AG04450 (cell line): ENCODE results near the gene SUSD4. TPM values are rescaled to one million over a fixed set of nuclear protein-coding genes. Genes with fewer than 3 reads are reported as not detected.

Experiments used
- CTCF ChIA-PET: fragments of 300-600, 350-600 bp; formaldehyde crosslinking; extraction: SDS; loops from one replicate; lab custom pipeline; 2022; ENCODE audit warnings: antibody characterized with exemption, inconsistent platforms; lab: Charles Lee
- POLR2A ChIA-PET: fragments of 350-600 bp; formaldehyde crosslinking; extraction: SDS; loops from one replicate; lab custom pipeline; 2021; ENCODE audit warnings: antibody characterized with exemption, inconsistent platforms; lab: Yijun Ruan, JAX
- DNase-seq: peaks from one replicate; pipeline ENCODE4 v3.0.0-alpha.2; 2011; ENCODE audit warnings: low read depth, low spot score
- H3K27ac ChIP-seq: one replicate; pipeline ENCODE4 v1.5.1; 2012; ENCODE audit warnings: low read depth, low read length, control low read depth
- H3K27me3 ChIP-seq: one replicate; pipeline ENCODE4 v1.6.0; 2012; ENCODE audit warnings: low read length; ENCODE audit not compliant: control insufficient read depth, insufficient read depth
- H3K4me3 ChIP-seq: 2 replicates; pipeline ENCODE4 v1.5.1; 2011; ENCODE audit warnings: mild to moderate bottlenecking, low read depth, low read length, control low read depth
- H3K9me3 ChIP-seq: 2 replicates; pipeline ENCODE4 v1.5.1; 2012; ENCODE audit warnings: low read length; ENCODE audit not compliant: control insufficient read depth, insufficient read depth
- CTCF ChIP-seq: IDR thresholded peaks from 2 replicates; pipeline ENCODE4 v1.5.1; 2011; ENCODE audit warnings: low read depth, low read length, control low read depth, inconsistent platforms
- polyA plus RNA-seq: library from polyadenylated mRNA; depleted of rRNA; stranded (reverse); fragments of >200 nt; gene quantifications from 2 replicates; pipeline ENCODE4 v1.2.3, GENCODE V29; 2011

SUSD4 gene
- polyA plus RNA-seq, 1 experiment = 0.29 TPM

DNA sequence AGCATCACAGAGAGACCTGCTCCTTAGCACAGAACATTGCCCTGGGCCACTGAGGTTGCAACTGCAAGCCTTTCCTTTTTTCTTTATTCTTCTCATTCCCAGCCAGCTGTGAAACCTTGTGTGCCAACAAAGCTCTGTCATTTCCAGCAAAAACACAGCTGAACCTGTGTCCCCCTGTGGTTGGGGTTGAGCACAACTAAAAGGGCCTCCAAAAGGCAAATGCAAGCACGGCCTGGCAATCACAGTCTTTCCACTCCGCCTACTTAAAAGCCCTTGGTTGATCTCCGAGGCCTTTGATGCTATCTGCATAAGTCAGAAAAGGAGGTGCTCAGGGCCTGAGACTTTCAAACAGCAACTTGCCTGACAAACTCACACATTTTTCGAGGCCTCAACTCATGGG, 32.7 kb downstream of the SUSD4 start:
- no peak for DNase-seq
- ChIA-PET CTCF (no interaction called here), POLR2A (no interaction called here)
- Histone ChIP-seq H3K27ac (no peak overlapping the region), H3K4me3 (no peak overlapping the region), H3K9me3 (no peaks in the 10 kb centered on the region), H3K27me3 (no peaks in the 10 kb centered on the region)
- TF ChIP-seq CTCF = no peak

- Histone ChIP-seq H3K9me3 (no peaks in the 10 kb centered on the region), H3K4me3 (no peak overlapping the region), H3K27me3 (no peaks in the 10 kb centered on the region), H3K27ac (no peak overlapping the region)
- CTCF ChIA-PET = no interaction called here
- no peak for TF ChIP-seq CTCF
- no peak for DNase-seq
- POLR2A ChIA-PET = no interaction called here
Observed at GRCh38 chr1:223330466-223330865, 33.5 kb downstream of the SUSD4 start.

DNA sequence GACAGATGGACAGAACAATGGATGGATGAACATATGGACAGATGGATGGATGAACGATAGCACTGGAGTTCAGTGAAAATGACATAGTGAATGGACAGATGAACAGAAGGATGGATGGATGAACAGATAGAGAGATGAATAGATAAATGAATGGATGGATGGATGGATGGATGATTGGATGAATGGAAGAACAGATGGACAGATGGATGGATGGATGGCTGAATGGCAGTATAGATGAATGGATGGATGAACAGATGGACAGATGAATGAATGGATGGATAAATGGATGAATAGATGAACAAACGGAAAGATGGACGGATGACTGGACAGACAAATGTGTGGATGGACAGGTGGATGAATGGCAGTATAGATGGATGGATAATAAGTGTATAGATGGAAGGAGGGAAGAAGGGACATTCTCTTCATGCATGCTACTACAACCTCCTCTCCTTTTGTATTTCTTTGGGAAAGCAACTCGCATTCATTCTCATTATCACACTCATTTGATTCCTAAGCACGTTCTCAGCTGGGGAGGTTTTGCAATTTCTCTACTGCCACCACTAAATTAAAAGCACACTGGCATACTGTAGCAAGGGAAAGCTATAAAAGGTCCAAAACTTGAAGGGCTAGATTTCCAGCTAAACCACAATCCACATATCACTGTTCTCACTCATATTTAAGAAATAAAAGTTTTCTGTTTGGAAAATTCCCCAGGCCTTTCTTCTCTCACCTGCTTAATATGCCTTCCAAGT, 34.1 kb downstream of the SUSD4 start:
- Histone ChIP-seq H3K4me3 (no peak overlapping the region), H3K27me3 (no peaks in the 10 kb centered on the region), H3K27ac (no peak overlapping the region), H3K9me3 (no peaks in the 10 kb centered on the region)
- ChIA-PET POLR2A (no interaction called here), CTCF (no interaction called here)
- TF ChIP-seq CTCF = no peak
- no peak for DNase-seq

DNA sequence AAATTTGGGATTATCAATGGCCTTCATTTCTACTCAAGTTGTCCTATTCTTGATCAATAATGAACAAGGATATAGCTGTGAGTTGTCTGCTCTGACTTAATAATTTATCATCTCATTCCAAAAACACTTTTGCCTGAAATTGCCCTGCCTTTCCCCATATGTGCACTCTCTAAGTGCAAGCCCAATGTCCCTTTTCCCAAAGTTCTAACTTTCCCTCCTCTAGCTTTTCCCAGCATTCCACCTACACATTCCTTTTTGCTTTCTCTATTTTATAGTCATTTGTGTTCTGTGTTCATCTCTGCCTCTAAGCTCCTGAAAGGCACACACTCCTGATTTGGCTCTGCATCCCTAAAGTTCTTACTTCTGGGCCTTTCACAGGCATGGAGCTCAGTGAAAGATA, 34.7 kb downstream of the SUSD4 start:
- POLR2A ChIA-PET = no interaction called here
- H3K4me3 ChIP-seq = no peak overlapping the region
- no peaks in the 10 kb centered on the region for H3K9me3 ChIP-seq
- no peak for DNase-seq
- TF ChIP-seq CTCF = no peak
- no peak overlapping the region for H3K27ac ChIP-seq
- CTCF ChIA-PET = no interaction called here
- no peaks in the 10 kb centered on the region for H3K27me3 ChIP-seq

GRCh38 chr1:223328566-223328965, 35.4 kb downstream of the SUSD4 start:
- no peaks in the 10 kb centered on the region for H3K9me3 ChIP-seq
- H3K4me3 ChIP-seq = no peak overlapping the region
- no peak for DNase-seq
- H3K27ac ChIP-seq = no peak overlapping the region
- peaks cover 3% of the 10 kb centered on the region for H3K27me3 ChIP-seq
- TF ChIP-seq CTCF = no peak
- CTCF ChIA-PET = no interaction called here
- POLR2A ChIA-PET = no interaction called here
